Tibial artery (tissue), 4 donors: ENCODE data around the gene P2RX4.

ENCODE experiments used
- DNase-seq, 2 donors: peaks; one replicate each; pipeline ENCODE4 v3.0.0-alpha.2; 2019
- H3K27ac ChIP-seq, 2 donors: fragments of 200-600 bp; sonication (generic) in 1 of 2; 1 replicate in 1 of 2; 2 replicates in 1 of 2; pipeline ENCODE4 v1.5.1; 2018 to 2019; ENCODE audit warnings: mild to moderate bottlenecking in 1 of 2
- H3K27me3 ChIP-seq, 2 donors: fragments of 200-600 bp; sonication (generic) in 1 of 2; one replicate each; pipeline versions ENCODE4 v1.5.1 to v1.6.0; 2016 to 2019
- H3K36me3 ChIP-seq, 3 donors: fragments of 200-600 bp; sonication (generic) in 2 of 3; one replicate each; pipeline ENCODE4 v1.5.1; 2016 to 2019; ENCODE audit warnings: mild to moderate bottlenecking in 2 of 3
- H3K4me1 ChIP-seq, 4 donors: fragments of 200-600 bp; sonication (generic) in 2 of 4; 1 replicate in 3 of 4; 2 replicates in 1 of 4; pipeline ENCODE4 v1.5.1; 2016 to 2019
- H3K4me3 ChIP-seq, 2 donors: fragments of 200-600 bp; sonication (generic) in 1 of 2; 1 replicate in 1 of 2; 2 replicates in 1 of 2; pipeline ENCODE4 v1.5.1; 2018 to 2019; ENCODE audit warnings: mild to moderate bottlenecking in 2 of 2
- H3K9me3 ChIP-seq, 3 donors: fragments of 200-600 bp; sonication (generic) in 1 of 3; one replicate each; pipeline ENCODE4 v1.5.1; 2016 to 2019
- CTCF ChIP-seq, 2 experiments: fragments of 200-600 bp in 1 of 2; fragments of 450-650 bp in 1 of 2; IDR thresholded peaks; one replicate each; pipeline ENCODE4 v1.5.1; 2017 to 2019; ENCODE audit warnings: antibody characterized with exemption in 2 of 2, mild to moderate bottlenecking in 1 of 2, moderate library complexity in 1 of 2
- intact Hi-C: fragments of 100-400 bp; cut with DNase I; formaldehyde crosslinking; loops from one replicate; pipeline ENCODE4 v1.15.0; 2023; ENCODE audit warnings: low total_unique reads

P2RX4 gene

GRCh38 chr12:121283388-121283787 lies 73.5 kb downstream of the P2RX4 start:
- intact Hi-C loops, result no loop called here
- Histone ChIP-seq H3K9me3 (no peaks in the 10 kb centered on the region), H3K4me3 (no peak overlapping the region), H3K27ac (no peak overlapping the region), H3K4me1 (peaks cover 0 to 33% (median 7%) of the 10 kb centered on the region in 4 donors), H3K36me3 (peaks cover 0 to 4% (median 0%) of the 10 kb centered on the region in 3 donors), H3K27me3 (no peaks in the 10 kb centered on the region)
- no peak for DNase-seq
- TF ChIP-seq CTCF (IDR thresholded peaks at IDR 0.05), result no peak
